Activated CD4-positive, CD25-positive, alpha-beta regulatory T cell treated with anti-CD3 and anti-CD28 coated beads, Interleukin-2, amount 50 U/mL, for 16 hours (primary cell): Measurements from ENCODE around the gene RNF227.

Experiments
- DNase-seq: peaks from one replicate; pipeline ENCODE4 v3.0.0-alpha.2; 2020; ENCODE audit warnings: low read depth, low spot score

RNF227 gene

DNA sequence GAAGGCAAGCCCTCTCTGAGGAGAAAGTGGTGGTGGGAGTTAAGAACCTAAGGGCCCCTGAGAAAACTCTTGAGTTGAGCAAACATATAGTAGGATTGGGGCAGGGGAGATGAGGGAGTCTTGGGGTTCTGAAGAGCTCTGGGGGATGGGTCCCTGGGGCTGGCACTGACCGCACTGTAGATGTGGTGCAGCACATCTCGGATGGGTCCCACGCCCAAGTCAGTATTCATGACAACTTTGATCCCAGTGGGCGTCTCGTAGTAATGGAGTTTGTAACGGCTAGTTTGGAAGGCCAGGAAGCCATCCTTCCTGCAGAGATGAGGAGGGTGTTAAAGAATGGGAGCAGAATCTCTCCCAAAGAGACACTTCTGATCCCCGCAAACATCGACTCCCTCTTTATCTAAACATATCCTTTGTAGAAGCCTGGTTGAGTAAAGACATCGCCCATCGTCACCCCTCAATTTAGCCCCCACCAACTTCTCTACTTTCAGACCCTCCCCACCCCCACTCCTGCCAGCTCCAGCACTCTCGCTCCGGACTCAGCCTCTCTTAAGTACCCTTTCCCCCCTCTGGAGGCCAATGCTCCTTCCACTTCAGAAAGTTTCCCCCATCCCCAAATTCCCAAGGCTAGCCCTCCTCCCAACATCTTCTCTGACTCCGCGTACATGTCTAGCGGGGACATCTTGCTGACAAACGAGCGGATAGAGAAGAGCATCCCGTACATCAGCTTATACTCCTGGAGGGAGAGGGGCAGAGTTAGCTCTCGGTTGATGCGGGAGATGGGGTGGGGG, 14.9 kb upstream of the RNF227 start:
- no peak for DNase-seq

- no peak for DNase-seq
Measured at GRCh38 chr17:7929158-7930023, 13.3 kb upstream of the RNF227 start, which contains the start of gene KCNAB3. Gene KCNAB3 (minus strand): TSS chr17:7929856. CDS start chr17:7929435, 421 bp downstream.

- no peak for DNase-seq
Measured at GRCh38 chr17:7927596-7927995, 11.5 kb upstream of the RNF227 start.

DNA sequence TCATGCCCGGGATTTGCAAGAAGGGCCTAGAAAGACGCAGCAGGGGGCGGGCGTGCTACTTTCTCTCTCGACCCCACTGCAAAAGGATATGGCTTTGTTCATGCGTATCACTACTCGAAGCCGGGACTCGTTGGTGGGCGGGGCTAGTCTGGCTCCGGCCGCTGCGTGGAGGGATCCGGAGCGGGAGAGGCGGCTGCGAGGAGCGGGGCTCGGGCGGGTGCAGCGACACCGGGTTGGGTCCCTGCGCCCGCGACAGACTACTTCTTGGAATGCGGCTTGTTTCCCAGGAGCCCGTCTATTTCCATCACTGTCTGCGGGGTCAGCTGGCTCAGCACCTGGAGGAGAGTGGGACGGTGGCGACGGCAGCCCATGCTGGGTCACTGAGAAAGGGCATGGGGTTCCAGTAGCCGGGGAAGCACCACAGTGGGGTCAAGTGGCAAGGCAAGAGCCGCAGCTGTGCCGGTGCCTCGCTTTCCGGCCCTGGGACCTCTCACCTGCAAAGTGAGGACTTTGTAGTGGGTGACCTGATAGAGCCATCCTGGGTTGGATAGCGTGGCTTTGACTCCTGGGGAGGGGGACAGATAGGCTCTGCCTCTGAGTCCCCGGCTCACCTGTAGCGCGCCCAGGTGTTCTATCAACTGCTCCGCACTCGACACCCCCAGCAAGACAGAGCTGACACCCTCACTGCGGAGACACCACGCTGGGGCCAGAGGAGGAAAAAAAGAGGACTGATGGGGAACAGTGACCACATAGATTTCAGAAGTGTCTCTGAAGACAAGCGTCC, 6.9 kb upstream of the RNF227 start:
- DNase-seq, result peak; percentile 72

DNA sequence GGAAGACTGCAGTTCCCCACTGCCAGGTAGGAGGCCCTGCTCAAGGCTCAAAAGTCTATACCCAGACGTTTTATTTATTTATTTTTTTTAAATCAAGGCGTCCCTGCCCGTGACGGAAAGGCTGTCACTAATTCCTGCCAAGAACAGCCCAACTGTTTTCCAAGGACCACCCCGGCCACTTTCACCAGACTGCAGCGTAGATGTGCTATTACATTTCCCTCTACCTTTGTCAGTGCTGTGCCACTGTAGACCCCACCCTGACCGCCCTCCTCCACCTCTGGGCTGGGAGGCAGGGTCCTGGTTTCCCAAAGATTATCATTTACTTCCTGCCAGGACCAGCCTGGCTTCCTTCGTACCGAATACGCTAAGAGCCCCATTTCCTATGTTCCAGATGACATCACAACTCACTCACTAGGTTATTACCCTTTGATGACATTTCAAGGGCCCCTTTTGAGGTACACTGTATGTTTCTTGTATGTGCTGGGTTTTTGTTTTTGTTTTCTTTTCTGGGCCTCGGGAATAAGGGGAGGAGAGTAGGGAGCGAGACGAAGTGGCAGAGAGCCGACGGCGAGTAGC, 6.3 kb upstream of the RNF227 start:
- DNase-seq, result no peak

- DNase-seq, result no peak
Measured at GRCh38 chr17:7916808-7917207, 719 bp upstream of the RNF227 start.

GRCh38 chr17:7916385-7916682, 245 bp upstream of the RNF227 start:
- DNase-seq, result no peak

GRCh38 chr17:7915179-7915610, 894 bp downstream of the RNF227 start:
- DNase-seq, result no peak

GRCh38 chr17:7912927-7913524, 3.1 kb downstream of the RNF227 start:
- no peak for DNase-seq

- no peak for DNase-seq
Measured at GRCh38 chr17:7911116-7911515, 5.0 kb downstream of the RNF227 start.

GRCh38 chr17:7910711-7911110, 5.4 kb downstream of the RNF227 start:
- DNase-seq, result no peak

DNA sequence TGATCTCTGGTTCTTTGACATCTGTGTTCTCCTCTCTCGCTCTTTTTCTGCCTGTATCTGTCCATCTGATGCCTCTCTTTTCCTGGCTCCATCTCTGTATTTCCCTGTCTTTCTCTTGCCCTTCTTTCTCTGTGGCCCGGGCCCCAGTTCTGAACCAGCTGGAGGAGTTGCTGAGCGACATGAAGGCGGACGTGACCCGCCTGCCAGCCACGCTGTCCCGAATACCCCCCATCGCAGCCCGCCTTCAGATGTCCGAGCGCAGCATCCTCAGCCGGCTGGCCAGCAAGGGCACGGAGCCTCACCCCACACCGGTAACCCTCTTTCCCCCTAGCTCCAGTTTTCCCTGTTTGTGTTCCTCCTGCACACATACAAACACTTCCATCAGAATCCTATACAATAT, 5.8 kb downstream of the RNF227 start:
- no peak for DNase-seq

DNA sequence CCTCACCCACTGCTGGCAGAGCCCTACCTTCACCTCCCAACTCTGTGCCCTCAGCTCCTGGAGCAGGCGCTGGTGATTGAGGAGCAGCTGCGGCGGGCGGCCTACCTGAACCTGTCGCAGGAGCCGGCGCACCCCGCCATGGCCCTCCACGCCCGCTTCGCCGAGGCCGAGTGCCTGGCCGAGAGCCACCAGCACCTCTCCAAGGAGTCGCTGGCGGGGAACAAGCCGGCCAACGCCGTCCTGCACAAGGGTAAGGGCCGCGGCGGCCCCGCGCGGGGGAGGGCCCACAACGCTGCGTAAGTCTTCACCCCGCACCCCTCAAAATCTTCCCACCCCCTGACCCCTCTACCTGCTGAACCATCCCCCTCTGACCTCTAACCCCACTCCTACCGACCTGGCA, 7.0 kb downstream of the RNF227 start:
- DNase-seq, result no peak

DNA sequence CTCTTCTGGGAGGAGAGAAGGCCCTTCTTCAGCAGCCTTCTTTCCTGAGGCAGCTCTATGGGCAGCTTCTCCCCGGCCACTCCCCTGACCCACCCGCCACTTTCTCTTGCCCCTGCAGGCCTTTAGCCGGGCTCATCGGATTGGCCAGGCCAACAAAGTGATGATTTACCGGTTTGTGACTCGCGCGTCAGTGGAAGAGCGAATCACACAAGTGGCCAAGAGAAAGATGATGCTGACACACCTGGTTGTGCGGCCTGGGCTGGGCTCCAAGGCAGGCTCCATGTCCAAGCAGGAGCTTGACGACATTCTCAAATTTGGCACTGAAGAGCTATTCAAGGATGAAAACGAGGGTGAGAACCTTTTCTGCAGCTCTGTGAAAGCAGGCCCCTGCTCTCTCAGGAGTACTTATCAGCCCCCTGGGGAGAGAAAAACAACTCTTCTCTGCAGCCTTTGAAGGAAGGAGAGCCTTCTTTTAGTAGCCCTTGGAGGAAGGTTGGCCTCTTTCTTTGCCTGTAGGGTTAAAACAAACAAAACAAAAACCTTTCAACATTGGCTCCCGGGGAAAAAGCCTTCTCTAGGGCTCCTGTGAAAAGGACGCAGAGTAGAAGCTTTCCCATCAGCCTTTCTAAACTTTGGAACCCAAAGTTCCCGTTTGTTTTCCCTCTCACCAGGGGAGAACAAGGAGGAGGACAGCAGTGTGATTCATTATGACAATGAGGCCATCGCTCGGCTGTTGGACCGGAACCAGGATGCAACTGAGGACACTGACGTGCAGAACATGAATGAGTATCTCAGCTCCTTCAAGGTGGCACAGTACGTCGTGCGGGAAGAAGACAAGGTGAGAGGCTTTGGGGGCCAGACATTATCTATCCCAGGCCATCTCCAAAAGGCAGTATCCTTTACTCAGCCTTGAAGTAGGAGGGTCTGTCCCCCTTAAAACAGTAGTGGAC, 12.7 kb downstream of the RNF227 start:
- no peak for DNase-seq

- no peak for DNase-seq
Measured at GRCh38 chr17:7897773-7898172, 18.3 kb downstream of the RNF227 start.

- DNase-seq, result no peak
Measured at GRCh38 chr17:7897090-7897489, 19.0 kb downstream of the RNF227 start.

GRCh38 chr17:7894866-7895265, 21.2 kb downstream of the RNF227 start:
- no peak for DNase-seq

GRCh38 chr17:7894226-7894625, 21.9 kb downstream of the RNF227 start:
- no peak for DNase-seq

GRCh38 chr17:7893187-7893880, 22.8 kb downstream of the RNF227 start:
- DNase-seq, result no peak
